WERI-Rb-1 (cell line): ENCODE measurements around the gene TNS1.
A peak's percentile ranks its signal among the peaks of the same experiment; 100 is the strongest.

Experiments used
- DNase-seq: peaks from one replicate; pipeline ENCODE4 v3.0.0-alpha.2; 2020
- H3K27ac ChIP-seq: fragments of 250-450 bp; sonication (Bioruptor Pico); 2 replicates; pipeline ENCODE4 v1.5.1; 2020; ENCODE audit warnings: mild to moderate bottlenecking, moderate library complexity
- H3K27me3 ChIP-seq: fragments of 250-450 bp; sonication (Bioruptor Pico); 2 replicates; pipeline ENCODE4 v1.5.1; 2021; ENCODE audit warnings: mild to moderate bottlenecking, low read depth, moderate library complexity; ENCODE audit not compliant: insufficient read depth, severe bottlenecking
- H3K36me3 ChIP-seq: fragments of 250-450 bp; sonication (Bioruptor Pico); 2 replicates; pipeline ENCODE4 v1.5.1; 2020; ENCODE audit warnings: mild to moderate bottlenecking, moderate library complexity
- H3K4me3 ChIP-seq: 2 replicates; pipeline ENCODE4 v1.5.1; 2011; ENCODE audit warnings: low read depth, mild to moderate bottlenecking, control low read depth, low read length
- H3K9me3 ChIP-seq: fragments of 250-450 bp; sonication (Bioruptor Pico); 2 replicates; pipeline ENCODE4 v1.5.1; 2021; ENCODE audit warnings: mild to moderate bottlenecking, moderate library complexity; ENCODE audit not compliant: severe bottlenecking
- CTCF ChIP-seq: IDR thresholded peaks from 2 replicates; pipeline ENCODE4 v1.5.1; 2011; ENCODE audit warnings: low read depth, mild to moderate bottlenecking, control low read depth, inconsistent platforms, low read length

The TNS1 gene

GRCh38 chr2:217966423-217967070 lies 36.2 kb downstream of the TNS1 start:
- no peak overlapping the region for H3K4me3 ChIP-seq
- H3K27me3 ChIP-seq = no peaks in the 10 kb centered on the region
- no peak for TF ChIP-seq CTCF
- H3K9me3 ChIP-seq = no peaks in the 10 kb centered on the region
- H3K27ac ChIP-seq = no peak overlapping the region
- DNase-seq = no peak
- no peaks in the 10 kb centered on the region for H3K36me3 ChIP-seq

- Histone ChIP-seq H3K36me3 (no peaks in the 10 kb centered on the region), H3K27ac (peak overlapping the region; percentile 32), H3K27me3 (no peaks in the 10 kb centered on the region), H3K9me3 (no peaks in the 10 kb centered on the region), H3K4me3 (no peak overlapping the region)
- peak; percentile 61 for DNase-seq
- 0 out of 2 replicates have a peak, but pooled peaks have one; percentile 7 for TF ChIP-seq CTCF
These were observed 38.3 kb downstream of the TNS1 start for GRCh38 chr2:217964275-217965161.

GRCh38 chr2:217960351-217960750 lies 42.4 kb downstream of the TNS1 start:
- no peaks in the 10 kb centered on the region for H3K36me3 ChIP-seq
- H3K4me3 ChIP-seq = no peak overlapping the region
- no peak overlapping the region for H3K27ac ChIP-seq
- no peak for TF ChIP-seq CTCF
- DNase-seq = no peak
- no peaks in the 10 kb centered on the region for H3K9me3 ChIP-seq
- no peaks in the 10 kb centered on the region for H3K27me3 ChIP-seq

- Histone ChIP-seq H3K4me3 (no peak overlapping the region), H3K27me3 (no peaks in the 10 kb centered on the region), H3K27ac (no peak overlapping the region), H3K9me3 (no peaks in the 10 kb centered on the region), H3K36me3 (no peaks in the 10 kb centered on the region)
- TF ChIP-seq CTCF = no peak
- no peak for DNase-seq
These were observed 43.1 kb downstream of the TNS1 start for GRCh38 chr2:217959723-217960122.

GRCh38 chr2:217958884-217959225 lies 43.9 kb downstream of the TNS1 start:
- no peak for TF ChIP-seq CTCF
- Histone ChIP-seq H3K27ac (no peak overlapping the region), H3K27me3 (no peaks in the 10 kb centered on the region), H3K36me3 (no peaks in the 10 kb centered on the region), H3K9me3 (no peaks in the 10 kb centered on the region), H3K4me3 (no peak overlapping the region)
- no peak for DNase-seq
